Adrenal gland (tissue), 12 donors: Measurements from ENCODE around the gene CHD1. TPM values are rescaled to one million over a fixed set of nuclear protein-coding genes. Genes with fewer than 3 reads are reported as not detected.
A peak's percentile ranks its signal among the peaks of the same experiment; 100 is the strongest.

Experiments used
- DNase-seq, 7 donors: peaks; one replicate each; pipeline ENCODE4 v3.0.0-alpha.2; 2019 to 2020
- H3K27ac ChIP-seq, 5 donors: fragments of 200-600 bp; sonication (generic) in 4 of 5; 1 replicate in 3 of 5; 2 replicates in 2 of 5; pipeline versions ENCODE4 v1.5.1 to v1.8.0; 2016 to 2020; ENCODE audit warnings: mild to moderate bottlenecking in 1 of 5
- H3K27me3 ChIP-seq: fragments of 200-600 bp; 2 replicates; pipeline ENCODE4 v1.8.0; 2021
- H3K36me3 ChIP-seq, 2 donors: fragments of 200-600 bp; replicated peaks in 1 of 2; 1 replicate in 1 of 2; 2 replicates in 1 of 2; pipeline versions ENCODE4 v1.5.1 to v1.8.0; 2018 to 2022
- H3K4me1 ChIP-seq, 2 donors: fragments of 200-600 bp; replicated peaks in 1 of 2; 1 replicate in 1 of 2; 2 replicates in 1 of 2; pipeline versions ENCODE4 v1.5.1 to v1.8.0; 2018 to 2021
- H3K4me3 ChIP-seq, 4 donors: fragments of 200-600 bp; sonication (generic) in 3 of 4; one replicate each; pipeline ENCODE4 v1.5.1; 2016 to 2018
- H3K9me3 ChIP-seq, 3 donors: fragments of 200-600 bp; sonication (generic) in 1 of 3; replicated peaks in 1 of 3; 1 replicate in 2 of 3; 2 replicates in 1 of 3; pipeline versions ENCODE4 v1.5.1 to v1.8.0; 2016 to 2021
- CTCF ChIP-seq, 6 experiments: fragments of 450-650 bp in 4 of 6; fragments of 200-600 bp in 2 of 6; sonication (generic) in 1 of 6; IDR thresholded peaks; 1 replicate in 5 of 6; 2 replicates in 1 of 6; pipeline versions ENCODE4 v1.5.1 to v1.8.0; 2016 to 2021; ENCODE audit warnings: antibody characterized with exemption in 6 of 6, mild to moderate bottlenecking in 2 of 6, moderate library complexity in 1 of 6
- POLR2A ChIP-seq, 2 donors: fragments of 450-650 bp; IDR thresholded peaks; one replicate each; pipeline ENCODE4 v1.6.1; 2017; ENCODE audit warnings: antibody characterized with exemption in 2 of 2, mild to moderate bottlenecking in 2 of 2, moderate library complexity in 1 of 2
- WGBS, 4 donors: extraction: QIAGEN DNeasy Blood & Tissue Kit in 2 of 4; methylation state at CpG; one replicate each; pipeline versions ENCODE4 v1.1.5 to v1.1.7; 2013 to 2017; 5-methylcytosine and 5-hydroxymethylcytosine counted together
- intact Hi-C, 2 donors: fragments of 100-400 bp; cut with DNase I; formaldehyde crosslinking; loops; one replicate each; pipeline versions ENCODE4 v1.14.1 to v1.15.0; 2022 to 2023
- polyA plus RNA-seq, 3 donors: library from polyadenylated mRNA; stranded (reverse); fragments of 200-250 nt in 2 of 3; fragments of 350-450 nt in 1 of 3; fragmentation: Illumina TruSeq in 1 of 3; extraction: RNeasy Lipid Tissue Mini Kit (QIAGEN cat#74804) in 1 of 3; gene quantifications; one replicate each; pipeline ENCODE4 v1.2.3, GENCODE V29; 2013 to 2014
- total RNA-seq, 9 donors: library from RNA; depleted of rRNA in 4 of 9; stranded (reverse); fragments of >200 nt in 4 of 9; fragments of 120-200 nt in 1 of 9; fragmentation: NEBNext Ultra II Directional in 1 of 9; extraction: Animal tissue kit (Norgen Biotek cat#: 25700) in 1 of 9; gene quantifications; one replicate each; pipeline versions ENCODE4 v1.1.0 to v1.2.4, GENCODE V29; 2013 to 2023
- donor health status: healthy with polysubstance abuse.
- donor health status: Bipolar disorder and iron deficiency.
- donor health status: DM: yes; HTN: yes; CAD: no.
- donor health status: DM: no; HTN: no; CAD: no.
- donor health status: DM: no; HTN: no; CAD: no.
- donor health status: DM: yes; HTN: yes; CAD: no.

CHD1 gene
- total and polyA plus RNA-seq, 12 donors, result 16.0 to 64.9 (median 27.9) TPM

- H3K27ac ChIP-seq, result no peak overlapping the region
- WGBS, 4 donors, result 69 to 70% (median 70%) methylated on average over 3 of the region's 3 CpGs
- no peak for DNase-seq
- no peaks in the 10 kb centered on the region for H3K9me3 ChIP-seq
- peaks cover 0 to 8% of the 10 kb centered on the region in 2 donors for H3K36me3 ChIP-seq
- H3K4me1 ChIP-seq, result peaks cover 0 to 13% of the 10 kb centered on the region in 2 donors
- H3K27me3 ChIP-seq, result no peaks in the 10 kb centered on the region
- no peak overlapping the region for H3K4me3 ChIP-seq
- TF ChIP-seq POLR2A (IDR thresholded peaks at IDR 0.05), result no peak
- peak; percentile 70 to 91 (median 80) for TF ChIP-seq CTCF (IDR thresholded peaks at IDR 0.05)
- intact Hi-C loops, result loop anchor here (5.0 to 10.0 kb wide), 2 partner anchors 126 to 129 kb away; no protein-coding TSS in a partner anchor
Observed at GRCh38 chr5:98905857-98906688, 22.7 kb downstream of the CHD1 start.

- Histone ChIP-seq H3K27me3 (no peaks in the 10 kb centered on the region), H3K27ac (no peak overlapping the region), H3K9me3 (no peaks in the 10 kb centered on the region), H3K36me3 (peaks cover 0 to 18% of the 10 kb centered on the region in 2 donors), H3K4me1 (peaks cover 0 to 13% of the 10 kb centered on the region in 2 donors), H3K4me3 (no peak overlapping the region)
- TF ChIP-seq POLR2A (IDR thresholded peaks at IDR 0.05), result no peak
- TF ChIP-seq CTCF (IDR thresholded peaks at IDR 0.05), result no peak
- WGBS, 4 donors, result 60 to 68% (median 62%) methylated on average over 6 of the region's 6 CpGs
- peak in 2 of 7 donors; percentile 19 to 30 for DNase-seq
- intact Hi-C loops, result loop anchor here (5.0 to 10.0 kb wide), 2 partner anchors 128 to 130 kb away; no protein-coding TSS in a partner anchor
Observed at GRCh38 chr5:98904780-98905179, 24.0 kb downstream of the CHD1 start.

GRCh38 chr5:98902733-98903132 lies 26.1 kb downstream of the CHD1 start:
- no peak for DNase-seq
- WGBS, 4 donors, result 67 to 75% (median 70%) methylated on average over 1 of the region's 1 CpG
- TF ChIP-seq CTCF (IDR thresholded peaks at IDR 0.05) (no peak), POLR2A (IDR thresholded peaks at IDR 0.05) (no peak)
- no peak overlapping the region for H3K27ac ChIP-seq
- intact Hi-C loops, result loop anchor here in 1 of 2 donors (10.0 kb wide), 1 partner anchor 132 kb away; no protein-coding TSS in a partner anchor
- H3K9me3 ChIP-seq, result no peaks in the 10 kb centered on the region
- H3K4me3 ChIP-seq, result no peak overlapping the region
- peaks cover 0 to 39% of the 10 kb centered on the region in 2 donors for H3K36me3 ChIP-seq
- H3K27me3 ChIP-seq, result no peaks in the 10 kb centered on the region
- peaks cover 0 to 13% of the 10 kb centered on the region in 2 donors for H3K4me1 ChIP-seq

- Histone ChIP-seq H3K27me3 (no peaks in the 10 kb centered on the region), H3K36me3 (peaks cover 0 to 72% of the 10 kb centered on the region in 2 donors)
Observed at GRCh38 chr5:98899456-98899855, 29.4 kb downstream of the CHD1 start.

More at GRCh38 chr5:98899456-98899855, 29.4 kb downstream of the CHD1 start:
- Histone ChIP-seq H3K4me1 (peaks cover 0 to 5% of the 10 kb centered on the region in 2 donors), H3K27ac (no peak overlapping the region), H3K4me3 (no peak overlapping the region), H3K9me3 (no peaks in the 10 kb centered on the region)
- intact Hi-C loops, result no loop called here
- TF ChIP-seq POLR2A (IDR thresholded peaks at IDR 0.05) (no peak), CTCF (IDR thresholded peaks at IDR 0.05) (no peak)
- DNase-seq, result no peak
